Subcutaneous abdominal adipose tissue (tissue), 5 donors: ENCODE measurements around the gene PCSK7.

Experiments used
- H3K27ac ChIP-seq: one replicate; pipeline ENCODE4 v1.7.0; 2013; ENCODE audit warnings: low read depth, mild to moderate bottlenecking, inconsistent platforms, low read length, moderate library complexity
- H3K27me3 ChIP-seq, 5 donors: one replicate each; pipeline ENCODE4 v1.7.0; 2013; ENCODE audit warnings: low read length in 5 of 5, inconsistent platforms in 1 of 5; ENCODE audit not compliant: control insufficient read depth in 5 of 5, insufficient read depth in 4 of 5
- H3K36me3 ChIP-seq, 5 donors: one replicate each; pipeline ENCODE4 v1.7.0; 2013; ENCODE audit warnings: low read length in 5 of 5; ENCODE audit not compliant: control insufficient read depth in 5 of 5, insufficient read depth in 5 of 5
- H3K4me1 ChIP-seq, 5 donors: one replicate each; pipeline ENCODE4 v1.7.0; 2013; ENCODE audit warnings: low read length in 5 of 5, mild to moderate bottlenecking in 3 of 5, moderate library complexity in 1 of 5; ENCODE audit not compliant: control insufficient read depth in 5 of 5, insufficient read depth in 5 of 5
- H3K4me3 ChIP-seq, 5 donors: one replicate each; pipeline ENCODE4 v1.7.0; 2013; ENCODE audit warnings: low read length in 5 of 5, low read depth in 1 of 5
- H3K9ac ChIP-seq, 5 donors: one replicate each; pipeline ENCODE4 v1.7.0; 2013; ENCODE audit warnings: low read length in 5 of 5, mild to moderate bottlenecking in 4 of 5, moderate library complexity in 3 of 5
- H3K9me3 ChIP-seq, 5 donors: one replicate each; pipeline ENCODE4 v1.7.0; 2013; ENCODE audit warnings: low read length in 5 of 5; ENCODE audit not compliant: control insufficient read depth in 5 of 5
- donor health status: healthy.
- donor health status: healthy.
- donor health status: healthy.
- donor health status: healthy.
- donor health status: healthy.

PCSK7 gene

GRCh38 chr11:117193130-117194020 lies 38.5 kb downstream of the PCSK7 start:
- Histone ChIP-seq H3K4me3 (no peak overlapping the region), H3K4me1 (peaks cover 0 to 47% (median 27%) of the 10 kb centered on the region in 5 donors), H3K27ac (no peak overlapping the region), H3K9ac (no peak overlapping the region), H3K27me3 (no peaks in the 10 kb centered on the region), H3K36me3 (peaks cover 0 to 81% (median 72%) of the 10 kb centered on the region in 5 donors), H3K9me3 (no peaks in the 10 kb centered on the region)

- Histone ChIP-seq H3K9me3 (no peaks in the 10 kb centered on the region), H3K27me3 (no peaks in the 10 kb centered on the region), H3K36me3 (peaks cover 0 to 90% (median 81%) of the 10 kb centered on the region in 5 donors), H3K4me1 (peaks cover 0 to 47% (median 27%) of the 10 kb centered on the region in 5 donors), H3K4me3 (no peak overlapping the region), H3K27ac (no peak overlapping the region), H3K9ac (no peak overlapping the region)
Measured at GRCh38 chr11:117192401-117192875, 39.4 kb downstream of the PCSK7 start.

GRCh38 chr11:117191680-117192400 lies 40.0 kb downstream of the PCSK7 start:
- peaks cover 0 to 93% (median 87%) of the 10 kb centered on the region in 5 donors for H3K36me3 ChIP-seq
- no peak overlapping the region for H3K9ac ChIP-seq
- no peaks in the 10 kb centered on the region for H3K9me3 ChIP-seq
- no peaks in the 10 kb centered on the region for H3K27me3 ChIP-seq
- no peak overlapping the region for H3K27ac ChIP-seq
- no peak overlapping the region for H3K4me3 ChIP-seq
- H3K4me1 ChIP-seq: peaks cover 0 to 51% (median 32%) of the 10 kb centered on the region in 5 donors

GRCh38 chr11:117189941-117190544 lies 41.8 kb downstream of the PCSK7 start:
- no peaks in the 10 kb centered on the region for H3K27me3 ChIP-seq
- no peak overlapping the region for H3K9ac ChIP-seq
- H3K4me1 ChIP-seq: peaks cover 0 to 63% (median 39%) of the 10 kb centered on the region in 5 donors
- no peaks in the 10 kb centered on the region for H3K9me3 ChIP-seq
- H3K36me3 ChIP-seq: peaks cover 0 to 89% (median 77%) of the 10 kb centered on the region in 5 donors
- H3K4me3 ChIP-seq: no peak overlapping the region
- H3K27ac ChIP-seq: no peak overlapping the region

- Histone ChIP-seq H3K4me1 (peaks cover 0 to 59% (median 34%) of the 10 kb centered on the region in 5 donors), H3K27ac (no peak overlapping the region), H3K36me3 (peaks cover under 1 to 91% (median 80%) of the 10 kb centered on the region in 5 donors), H3K4me3 (no peak overlapping the region), H3K9me3 (no peaks in the 10 kb centered on the region), H3K9ac (peak overlapping the region in 1 of 5 donors; percentile 43), H3K27me3 (no peaks in the 10 kb centered on the region)
Measured at GRCh38 chr11:117189191-117189940, 42.5 kb downstream of the PCSK7 start.

- H3K36me3 ChIP-seq: peaks cover 3 to 91% (median 81%) of the 10 kb centered on the region in 5 donors
- H3K9me3 ChIP-seq: no peaks in the 10 kb centered on the region
- H3K27me3 ChIP-seq: no peaks in the 10 kb centered on the region
- no peak overlapping the region for H3K27ac ChIP-seq
- H3K9ac ChIP-seq: peak overlapping the region in 1 of 5 donors; percentile 43
- no peak overlapping the region for H3K4me3 ChIP-seq
- H3K4me1 ChIP-seq: peaks cover 0 to 51% (median 27%) of the 10 kb centered on the region in 5 donors
Measured at GRCh38 chr11:117188620-117189081, 43.2 kb downstream of the PCSK7 start.

GRCh38 chr11:117187799-117188481 lies 43.9 kb downstream of the PCSK7 start:
- H3K4me3 ChIP-seq: no peak overlapping the region
- H3K36me3 ChIP-seq: peaks cover 3 to 90% (median 75%) of the 10 kb centered on the region in 5 donors
- peaks cover 0 to 47% (median 27%) of the 10 kb centered on the region in 5 donors for H3K4me1 ChIP-seq
- no peak overlapping the region for H3K27ac ChIP-seq
- H3K27me3 ChIP-seq: no peaks in the 10 kb centered on the region
- no peaks in the 10 kb centered on the region for H3K9me3 ChIP-seq
- no peak overlapping the region for H3K9ac ChIP-seq

GRCh38 chr11:117187428-117187798 lies 44.5 kb downstream of the PCSK7 start:
- H3K4me1 ChIP-seq: peaks cover 0 to 47% (median 27%) of the 10 kb centered on the region in 5 donors
- no peaks in the 10 kb centered on the region for H3K9me3 ChIP-seq
- H3K27ac ChIP-seq: no peak overlapping the region
- no peaks in the 10 kb centered on the region for H3K27me3 ChIP-seq
- H3K9ac ChIP-seq: peak overlapping the region in 1 of 5 donors; percentile 60
- peaks cover 3 to 90% (median 74%) of the 10 kb centered on the region in 5 donors for H3K36me3 ChIP-seq
- no peak overlapping the region for H3K4me3 ChIP-seq

- no peaks in the 10 kb centered on the region for H3K9me3 ChIP-seq
- H3K27me3 ChIP-seq: no peaks in the 10 kb centered on the region
- peak overlapping the region in 1 of 5 donors; percentile 10 for H3K4me3 ChIP-seq
- peaks cover 3 to 90% (median 74%) of the 10 kb centered on the region in 5 donors for H3K36me3 ChIP-seq
- no peak overlapping the region for H3K27ac ChIP-seq
- H3K4me1 ChIP-seq: peaks cover 0 to 47% (median 27%) of the 10 kb centered on the region in 5 donors
- H3K9ac ChIP-seq: peak overlapping the region in 2 of 5 donors; percentile 30 to 60
Measured at GRCh38 chr11:117187007-117187406, 44.9 kb downstream of the PCSK7 start.
